HG03108 (cell line): ENCODE results near the gene SDHB.

Source experiments
- ATAC-seq: cut with Tn5 transposase; IDR thresholded peaks from one replicate; pipeline ENCODE4 v1.9.1; 2021; ENCODE audit warnings: moderate library complexity; ENCODE audit not compliant: unreplicated experiment

The SDHB gene

GRCh38 chr1:17053685-17054410, at the start of gene SDHB:
TSS of gene SDHB (minus strand) at chr1:17054032. CDS start at chr1:17054019, 13 bp downstream.
- peak; percentile 98 for ATAC-seq

- no peak for ATAC-seq
These were observed 48.4 kb upstream of the SDHB start for GRCh38 chr1:17102232-17102631.

DNA sequence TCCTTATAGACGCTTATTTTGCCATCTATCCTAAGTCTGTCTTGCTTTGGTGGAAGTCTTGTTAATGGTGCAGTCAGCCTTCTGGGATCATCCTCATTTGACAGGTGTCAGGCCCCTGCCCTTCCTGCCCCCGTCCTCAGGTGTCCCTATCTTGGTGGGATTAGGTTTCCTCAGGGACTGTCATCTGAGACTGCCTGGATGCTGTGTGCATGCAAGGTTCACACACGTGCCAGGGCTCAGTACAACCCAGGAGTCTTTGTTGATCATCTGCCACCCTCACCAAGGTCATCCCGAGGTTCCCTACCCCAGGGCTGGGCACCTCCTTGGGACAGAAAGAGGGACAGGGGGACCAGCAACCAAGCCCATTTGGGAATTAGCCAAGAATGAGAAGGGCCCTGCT, 47.4 kb upstream of the SDHB start:
- no peak for ATAC-seq

DNA sequence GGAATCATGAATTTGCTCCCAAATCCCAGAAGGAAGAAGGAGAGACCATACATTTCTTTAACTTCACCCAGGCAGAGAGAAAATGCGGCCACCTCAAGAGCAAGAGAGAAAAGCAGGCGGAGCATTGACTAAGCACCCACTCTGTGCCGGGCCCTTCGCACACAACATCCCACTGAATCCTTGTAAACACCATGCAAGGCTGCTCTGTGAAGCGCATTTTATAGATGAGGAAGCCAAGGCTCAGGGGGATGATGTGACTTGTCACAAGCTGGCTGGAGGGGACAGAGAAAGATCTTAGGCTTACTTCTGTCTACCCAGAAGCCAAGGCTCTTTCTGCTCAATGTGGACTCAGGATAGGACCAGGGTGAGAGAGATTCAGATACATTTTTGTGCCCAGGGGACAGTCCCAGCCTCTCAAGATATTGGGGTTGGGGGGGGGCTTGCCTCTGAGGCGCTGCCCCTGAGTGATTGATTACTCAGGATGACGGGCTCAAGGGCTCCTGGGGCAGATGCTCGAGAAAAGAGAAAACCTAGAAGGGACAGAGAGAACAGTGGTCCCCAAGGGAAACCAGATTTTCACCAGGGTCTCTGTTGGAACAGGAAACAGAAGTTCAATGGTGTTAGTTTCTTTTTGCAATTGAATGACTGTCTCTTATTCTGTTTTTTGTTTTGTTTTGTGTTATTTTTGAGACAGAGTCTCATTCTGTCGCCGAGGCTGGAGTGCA, 45.9 kb upstream of the SDHB start:
- no peak for ATAC-seq

GRCh38 chr1:17098446-17099317, 44.9 kb upstream of the SDHB start:
- ATAC-seq: no peak

GRCh38 chr1:17097787-17098186, 44.0 kb upstream of the SDHB start:
- no peak for ATAC-seq

GRCh38 chr1:17097147-17097546, 43.3 kb upstream of the SDHB start:
- no peak for ATAC-seq

- ATAC-seq: no peak
These were observed 42.8 kb upstream of the SDHB start for GRCh38 chr1:17096584-17096983.

GRCh38 chr1:17095141-17095540, 41.3 kb upstream of the SDHB start:
- ATAC-seq: no peak

DNA sequence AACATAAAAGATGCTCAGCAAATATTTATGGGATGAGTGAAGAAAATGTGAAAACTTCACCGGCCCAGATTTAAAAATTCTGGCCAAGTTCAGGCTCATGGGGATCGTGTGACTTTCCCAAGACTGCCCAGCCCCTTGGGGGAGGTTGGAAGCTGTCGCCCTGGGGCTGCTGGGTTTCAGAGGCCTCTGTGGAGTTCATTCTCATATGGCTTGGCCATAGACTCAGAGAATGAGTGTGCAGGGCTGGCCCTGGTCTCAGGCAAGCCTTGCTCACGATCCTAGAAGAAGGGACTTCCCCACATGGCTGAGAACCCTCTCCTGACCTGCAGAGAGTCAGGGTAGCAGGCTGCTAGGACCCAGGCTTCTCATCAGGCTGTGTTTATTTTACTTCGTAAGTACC, 40.8 kb upstream of the SDHB start:
- peak; percentile 57 for ATAC-seq

GRCh38 chr1:17093822-17094393, 40.1 kb upstream of the SDHB start:
- no peak for ATAC-seq

- ATAC-seq: no peak
These were observed 37.4 kb upstream of the SDHB start for GRCh38 chr1:17091252-17091651.

- no peak for ATAC-seq
These were observed 35.7 kb upstream of the SDHB start for GRCh38 chr1:17089506-17089905.

DNA sequence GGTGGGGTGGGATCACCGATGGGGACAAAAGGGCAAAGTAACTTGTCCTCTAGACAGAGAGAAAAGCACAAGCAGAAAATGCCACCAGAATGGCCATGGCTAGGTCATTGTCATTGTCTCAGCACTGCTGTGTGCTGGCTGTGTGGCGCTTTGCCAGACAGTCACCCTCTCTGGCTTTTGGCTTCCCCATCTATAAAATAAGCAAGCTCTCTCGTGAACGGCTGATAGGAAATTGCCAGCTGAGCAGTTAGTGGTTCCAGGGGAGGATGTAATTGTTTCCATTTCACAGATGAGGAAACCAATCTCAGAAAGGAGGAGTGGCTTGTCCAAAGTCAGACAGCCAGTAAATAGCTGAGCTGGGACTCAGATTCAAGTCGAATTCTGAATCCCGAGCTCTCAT, 32.9 kb upstream of the SDHB start:
- no peak for ATAC-seq

DNA sequence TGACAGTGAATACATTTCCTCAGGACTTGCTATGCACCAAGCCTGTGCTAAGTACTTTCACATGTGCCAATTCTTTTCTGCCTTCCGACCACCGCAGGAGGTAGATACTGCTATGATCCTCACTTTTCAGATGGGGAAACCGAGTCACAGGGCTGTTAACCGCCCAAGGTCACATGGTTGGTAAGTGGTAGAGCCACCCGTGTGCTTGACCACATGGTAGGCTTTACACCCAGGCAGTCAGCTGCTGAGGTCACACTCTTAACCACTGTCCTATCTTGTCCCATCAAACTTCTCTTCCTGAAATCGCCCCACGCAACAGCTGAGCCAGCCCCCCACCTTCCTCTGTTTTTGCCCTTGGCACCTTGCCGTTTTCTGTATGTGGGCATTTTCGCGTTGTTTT, 31.0 kb upstream of the SDHB start:
- no peak for ATAC-seq

GRCh38 chr1:17082761-17083160, 28.9 kb upstream of the SDHB start:
- no peak for ATAC-seq

DNA sequence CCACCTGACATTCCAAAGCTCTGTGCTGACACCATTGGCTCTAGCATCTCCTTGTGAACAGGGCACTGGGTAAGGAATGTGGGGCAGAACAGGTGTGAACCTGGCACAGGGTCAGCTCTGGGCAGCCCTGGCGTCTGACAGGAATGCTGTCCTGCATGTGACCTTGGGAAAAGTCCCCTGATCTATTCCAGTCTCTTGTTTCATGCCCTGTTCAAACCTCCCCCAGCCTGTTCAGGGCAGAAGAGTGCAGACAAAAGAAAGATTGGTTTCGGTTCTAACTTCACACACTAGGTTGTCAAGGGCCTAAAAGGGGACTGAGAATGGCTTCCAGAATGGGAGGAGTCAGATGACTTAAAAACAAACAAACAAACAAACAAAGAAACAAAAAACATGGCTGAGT, 27.6 kb upstream of the SDHB start:
- ATAC-seq: no peak

DNA sequence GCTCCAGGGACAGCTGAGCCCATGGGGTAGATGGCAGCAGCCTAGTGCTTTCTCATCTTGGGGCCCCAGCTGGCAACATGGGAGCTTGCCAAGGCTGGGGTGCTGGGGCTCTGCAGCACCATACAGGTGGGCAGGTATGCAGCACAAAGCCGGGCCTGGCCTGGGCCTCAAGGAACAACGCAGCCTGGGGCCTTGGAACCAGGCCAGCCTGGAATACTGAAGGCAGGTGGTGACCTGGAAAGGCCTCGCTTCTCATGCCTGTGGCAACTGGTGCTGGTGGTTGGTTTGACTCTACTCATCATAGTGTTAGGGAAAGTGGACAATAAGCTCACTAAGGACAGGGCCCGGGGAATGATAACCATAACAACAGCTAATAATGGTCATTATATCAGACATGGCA, 27.0 kb upstream of the SDHB start:
- no peak for ATAC-seq

DNA sequence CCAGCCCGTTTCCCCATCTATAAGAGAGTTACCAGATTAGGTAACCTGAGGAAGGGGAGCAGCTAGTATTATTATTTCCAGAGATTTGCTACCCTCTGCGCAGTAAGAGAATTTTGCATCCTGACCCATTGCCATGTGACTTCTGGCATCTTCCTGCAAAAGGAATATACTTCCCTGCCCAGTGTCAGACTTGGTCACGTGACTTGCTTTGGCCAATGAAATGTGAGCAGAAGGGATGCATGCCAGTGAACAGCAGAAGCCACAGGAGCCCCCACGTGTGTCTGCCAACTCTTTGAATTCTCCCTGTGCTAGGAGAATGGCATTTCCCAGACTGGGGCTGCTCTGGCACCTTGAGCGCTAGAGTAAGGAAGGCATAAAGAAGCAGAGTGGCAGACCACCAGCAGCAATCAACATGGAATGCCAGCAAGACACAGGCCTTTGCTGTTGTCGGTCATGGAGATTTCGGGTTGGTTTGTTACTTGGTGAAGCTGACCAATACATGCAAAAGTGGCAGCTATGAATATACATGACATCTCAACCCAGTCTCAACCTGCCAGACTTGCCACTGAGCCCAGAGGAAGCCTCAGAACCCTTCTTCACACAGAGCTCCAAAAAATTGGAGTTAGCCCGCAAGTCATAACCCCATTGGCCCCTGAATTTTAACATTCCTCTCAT, 26.4 kb upstream of the SDHB start:
- no peak for ATAC-seq

DNA sequence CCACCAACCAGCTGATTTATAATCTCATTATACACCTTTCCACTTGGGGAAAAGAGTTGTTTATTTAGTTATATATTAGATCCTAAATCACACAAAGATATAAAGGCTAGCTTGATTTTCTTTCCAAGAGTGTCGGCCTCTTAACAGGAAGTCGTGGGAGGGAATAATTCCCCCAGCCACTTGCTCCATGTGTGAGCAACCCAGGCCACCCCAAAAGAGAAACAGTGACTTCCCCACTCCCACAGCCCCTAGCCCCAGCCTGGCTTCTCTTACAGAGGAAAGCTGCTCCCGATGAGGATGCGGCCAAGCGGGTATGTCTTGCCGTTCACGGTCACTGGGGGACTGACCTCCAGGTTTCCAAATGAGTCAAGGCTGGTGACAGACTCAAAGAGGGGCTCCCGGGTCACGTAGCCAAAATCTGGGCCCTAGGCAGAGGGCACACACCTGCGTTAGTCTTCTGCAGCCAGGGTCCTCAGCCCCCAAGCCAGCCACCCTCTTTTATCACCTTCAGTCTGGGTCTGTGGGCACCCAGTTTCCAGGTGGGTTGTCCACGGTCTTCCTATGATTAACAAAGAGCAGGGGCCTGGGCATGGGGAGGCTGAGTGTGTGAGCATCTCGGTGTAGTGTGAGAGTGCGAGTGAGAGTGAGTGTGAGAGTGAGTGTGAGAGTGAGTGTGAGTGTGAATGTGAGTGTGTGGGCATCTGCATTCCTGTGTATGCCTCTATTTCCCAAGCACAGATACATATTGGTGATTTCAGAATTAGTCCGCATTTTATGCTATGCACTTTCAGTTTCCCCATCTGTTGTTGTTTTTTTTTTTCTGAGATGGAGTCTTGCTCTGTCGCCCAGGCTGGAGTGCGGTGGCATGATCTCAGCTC, 25.4 kb upstream of the SDHB start:
- no peak for ATAC-seq
